ENCODE data around the gene AUTS2. TPM values are rescaled to one million over a fixed set of nuclear protein-coding genes. Genes with fewer than 3 reads are reported as not detected.

The AUTS2 gene
- total RNA-seq, 1 experiment from 2014 or later = 256 TPM

DNA sequence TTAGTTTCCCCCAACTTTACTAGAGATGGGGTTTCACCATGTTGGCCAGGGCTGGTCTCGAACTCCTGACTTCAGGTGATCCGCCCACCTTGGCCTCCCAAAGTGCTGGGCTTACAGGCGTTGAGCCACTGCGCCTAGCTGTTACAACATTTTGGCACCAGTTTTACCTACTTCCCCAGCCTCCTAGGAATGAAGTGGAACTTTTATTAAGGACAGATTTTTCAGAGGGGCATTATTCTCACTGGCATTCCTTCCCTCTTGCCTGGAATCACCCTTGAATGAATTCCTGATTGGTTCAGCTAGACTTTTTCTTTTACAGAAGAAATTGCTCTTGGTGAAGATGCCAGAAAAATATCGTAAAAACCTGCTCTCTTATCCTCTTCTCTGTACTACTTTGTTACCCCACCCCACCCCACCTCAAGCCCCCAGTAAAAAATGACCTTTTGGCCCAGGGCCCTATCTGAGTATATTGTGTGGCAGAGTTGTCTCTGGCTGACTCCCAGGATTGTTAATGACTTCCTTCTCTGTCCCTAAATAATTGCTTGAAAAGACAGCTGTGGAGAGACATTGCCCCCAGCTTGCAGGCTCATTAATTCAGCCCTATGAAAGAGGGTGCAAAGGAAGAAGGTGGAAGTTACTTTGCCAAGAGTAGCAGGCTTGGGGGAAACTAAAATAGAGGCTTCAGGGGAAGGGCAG lies 189.6 kb downstream of the AUTS2 start:
- Histone ChIP-seq H2AK5ac (ENCODE audit: insufficient read length, low read length) (no peak overlapping the region), H2BK15ac (ENCODE audit: low read depth, low read length) (no peak overlapping the region), H3K27ac (ENCODE audit: insufficient read length, low read depth, low read length) (no peak overlapping the region), H3K4me1 (ENCODE audit: insufficient read depth, low read length) (no peaks in the 10 kb centered on the region), H3K23me2 (ENCODE audit: insufficient read length, low read depth, low read length, poor library complexity, severe bottlenecking) (no peaks in the 10 kb centered on the region), H4K20me1 (ENCODE audit: control insufficient read depth, insufficient read depth, insufficient read length) (no peaks in the 10 kb centered on the region), H4K5ac (ENCODE audit: insufficient read length, low read depth, low read length) (no peak overlapping the region), H3K4me2 (ENCODE audit: insufficient read depth, insufficient read length, low read length) (no peak overlapping the region), H2AFZ (ENCODE audit: low read length) (no peak overlapping the region), H3K9me3 (ENCODE audit: control insufficient read depth, low read depth, low read length) (no peaks in the 10 kb centered on the region), H3K79me1 (ENCODE audit: insufficient read depth, low read depth, low read length, poor library complexity, severe bottlenecking) (no peaks in the 10 kb centered on the region), H3K56ac (ENCODE audit: insufficient read length, low read depth, low read length) (no peak overlapping the region), H3K9ac (ENCODE audit: extremely low read depth, insufficient read length, low read length) (no peak overlapping the region), H3K4ac (ENCODE audit: low read depth, low read length) (no peak overlapping the region), H2BK120ac (ENCODE audit: low read depth, low read length, poor library complexity, severe bottlenecking) (no peak overlapping the region), H4K91ac (ENCODE audit: insufficient read length, low read depth, low read length) (no peak overlapping the region), H3K27me3 (ENCODE audit: insufficient read depth, low read length) (no peaks in the 10 kb centered on the region), H2BK12ac (ENCODE audit: insufficient read length, low read depth, low read length) (no peak overlapping the region), H2BK20ac (ENCODE audit: low read depth, low read length, poor library complexity, severe bottlenecking) (no peak overlapping the region), H2BK5ac (ENCODE audit: insufficient read length, low read length) (no peak overlapping the region), H4K8ac (replicated peaks; ENCODE audit: insufficient read length, low read depth, low read length) (no peak overlapping the region), H3K79me2 (ENCODE audit: insufficient read depth, low read length) (no peaks in the 10 kb centered on the region), H3T11ph (ENCODE audit: low read length) (no peak overlapping the region), H3K23ac (ENCODE audit: insufficient read length, low read depth, low read length) (no peak overlapping the region), H3K14ac (ENCODE audit: insufficient read depth, low read length) (no peak overlapping the region), H3K18ac (ENCODE audit: insufficient read length, low read depth, low read length) (no peak overlapping the region)
- H3K27ac Mint-ChIP-seq = no peak overlapping the region; a peak in 1 of 7 replicates
- H3K4me3 Mint-ChIP-seq = no peak overlapping the region
- no peaks in the 10 kb centered on the region for H3K36me3 Mint-ChIP-seq (ENCODE audit: insufficient read depth in 1 of 3, low read depth in 3 of 3)
- peaks cover 0 to 3% of the 10 kb centered on the region in 2 experiments; a peak in 2 of 5 replicates for H3K9me3 Mint-ChIP-seq
- TF ChIP-seq, protein P1, sequence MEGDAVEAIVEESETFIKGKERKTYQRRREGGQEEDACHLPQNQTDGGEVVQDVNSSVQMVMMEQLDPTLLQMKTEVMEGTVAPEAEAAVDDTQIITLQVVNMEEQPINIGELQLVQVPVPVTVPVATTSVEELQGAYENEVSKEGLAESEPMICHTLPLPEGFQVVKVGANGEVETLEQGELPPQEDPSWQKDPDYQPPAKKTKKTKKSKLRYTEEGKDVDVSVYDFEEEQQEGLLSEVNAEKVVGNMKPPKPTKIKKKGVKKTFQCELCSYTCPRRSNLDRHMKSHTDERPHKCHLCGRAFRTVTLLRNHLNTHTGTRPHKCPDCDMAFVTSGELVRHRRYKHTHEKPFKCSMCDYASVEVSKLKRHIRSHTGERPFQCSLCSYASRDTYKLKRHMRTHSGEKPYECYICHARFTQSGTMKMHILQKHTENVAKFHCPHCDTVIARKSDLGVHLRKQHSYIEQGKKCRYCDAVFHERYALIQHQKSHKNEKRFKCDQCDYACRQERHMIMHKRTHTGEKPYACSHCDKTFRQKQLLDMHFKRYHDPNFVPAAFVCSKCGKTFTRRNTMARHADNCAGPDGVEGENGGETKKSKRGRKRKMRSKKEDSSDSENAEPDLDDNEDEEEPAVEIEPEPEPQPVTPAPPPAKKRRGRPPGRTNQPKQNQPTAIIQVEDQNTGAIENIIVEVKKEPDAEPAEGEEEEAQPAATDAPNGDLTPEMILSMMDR (conservative IDR thresholded peaks at IDR 0.05) = no peak
- peaks cover 1% of the 10 kb centered on the region; the same call in 1 of the 2 replicates for H3K27me3 Mint-ChIP-seq (ENCODE audit: low read depth)
- peaks cover 12 to 20% of the 10 kb centered on the region in 2 experiments for H3K4me1 Mint-ChIP-seq
- no peak for DNase-seq
- no CpG with 5 or more reads among the region's 5 CpGs for WGBS (ENCODE audit: extremely low coverage, insufficient read length, low lambda C conversion rate)

Measured in H9 (cell line).